Suppressor macrophage treated with lipopolysaccharide for 4 hours (primary cell): Measurements from ENCODE around the gene PLD3.
A peak's percentile ranks its signal among the peaks of the same experiment; 100 is the strongest.
"Not testable (repeated sequence)": the region's sequence is repeated elsewhere in the genome, so short reads cannot be mapped to it uniquely, and the experiment has no call there.

Experiments used
- DNase-seq: peaks from one replicate; pipeline ENCODE4 v3.0.0-alpha.2; 2020

Gene PLD3

GRCh38 chr19:40392123-40392522 is 43.6 kb downstream of the PLD3 start:
- DNase-seq: no peak

GRCh38 chr19:40392894-40393517 is 44.5 kb downstream of the PLD3 start:
- no peak for DNase-seq

GRCh38 chr19:40393894-40394815 is 45.7 kb downstream of the PLD3 start:
- no peak for DNase-seq

GRCh38 chr19:40394816-40395210 is 46.3 kb downstream of the PLD3 start:
- no peak for DNase-seq

- DNase-seq: no peak
Measured at GRCh38 chr19:40395956-40396355, 47.5 kb downstream of the PLD3 start.

DNA sequence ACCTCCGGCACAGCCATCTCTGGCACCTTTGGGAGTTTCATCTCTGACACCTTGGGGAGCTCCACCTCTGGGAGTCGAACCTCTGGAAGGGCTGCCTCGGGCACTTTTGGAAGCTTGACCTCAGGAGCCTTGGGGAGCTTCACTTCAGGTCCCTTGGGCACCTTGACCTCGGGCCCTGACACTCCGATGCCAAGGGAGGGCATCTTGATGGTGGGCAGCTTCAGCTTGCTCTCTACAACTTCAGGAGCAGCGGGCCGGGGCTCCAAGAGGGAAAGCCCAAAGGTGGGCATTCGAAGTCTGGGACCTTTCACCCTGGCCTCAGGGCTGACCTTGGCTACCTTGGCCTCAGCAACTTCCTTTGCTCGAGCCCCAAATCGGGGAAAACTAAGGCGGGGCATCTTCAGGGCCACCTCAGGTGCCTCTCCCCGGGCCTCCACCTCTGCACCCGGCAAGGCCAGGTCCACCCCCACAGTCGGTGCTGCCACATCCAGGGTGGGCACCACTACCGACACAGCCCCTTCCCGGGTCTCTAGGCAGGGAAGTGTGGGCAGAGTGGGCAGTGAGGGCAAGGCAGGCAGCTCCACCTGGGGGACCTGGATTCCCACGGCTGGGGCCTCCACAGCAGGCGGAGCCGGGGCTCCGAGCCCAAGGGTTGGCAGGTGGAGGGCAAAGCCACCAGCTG is 48.5 kb downstream of the PLD3 start:
- no peak for DNase-seq

- DNase-seq: no peak
Measured at GRCh38 chr19:40397568-40397906, 49.0 kb downstream of the PLD3 start.

DNA sequence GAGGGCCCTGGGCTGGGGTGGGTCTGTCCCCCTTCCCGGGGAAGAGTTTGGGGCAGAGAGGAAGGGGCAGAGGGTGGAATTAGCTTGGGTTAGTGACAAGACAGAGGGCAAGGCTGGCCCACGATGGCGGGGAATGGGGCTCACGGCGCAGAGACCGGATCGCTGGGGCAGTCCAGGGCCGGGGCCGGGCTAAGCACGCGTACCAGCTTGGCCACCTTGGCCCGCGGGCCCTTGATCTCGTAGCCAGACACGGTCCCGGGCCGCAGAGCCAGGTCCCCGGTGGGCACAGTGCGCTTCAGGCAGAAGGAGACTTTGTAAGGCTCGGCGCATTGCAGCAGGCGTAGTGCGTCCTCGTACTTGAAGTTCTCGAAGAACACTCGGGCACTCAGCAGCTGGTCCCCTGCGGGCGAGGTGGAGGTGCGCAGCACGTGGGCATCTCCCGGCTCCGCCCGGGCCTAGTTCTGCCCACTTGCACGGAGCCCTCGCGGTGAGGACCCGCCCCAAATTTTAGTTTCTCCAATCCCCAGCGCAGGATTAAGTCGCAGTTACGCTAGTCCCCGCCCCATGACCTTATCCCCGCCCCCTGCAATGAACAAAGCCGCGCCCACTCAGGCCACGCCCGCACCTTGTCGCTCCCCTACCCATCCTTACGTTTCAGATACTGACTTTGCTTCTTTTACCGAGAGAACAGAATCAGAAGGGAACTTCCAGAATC is 50.1 kb downstream of the PLD3 start:
- peak; percentile 56 for DNase-seq

GRCh38 chr19:40400559-40400958 is 52.1 kb downstream of the PLD3 start:
- DNase-seq: no peak

- DNase-seq: peak; percentile 92
Measured at GRCh38 chr19:40403262-40403984, 54.9 kb downstream of the PLD3 start.

DNA sequence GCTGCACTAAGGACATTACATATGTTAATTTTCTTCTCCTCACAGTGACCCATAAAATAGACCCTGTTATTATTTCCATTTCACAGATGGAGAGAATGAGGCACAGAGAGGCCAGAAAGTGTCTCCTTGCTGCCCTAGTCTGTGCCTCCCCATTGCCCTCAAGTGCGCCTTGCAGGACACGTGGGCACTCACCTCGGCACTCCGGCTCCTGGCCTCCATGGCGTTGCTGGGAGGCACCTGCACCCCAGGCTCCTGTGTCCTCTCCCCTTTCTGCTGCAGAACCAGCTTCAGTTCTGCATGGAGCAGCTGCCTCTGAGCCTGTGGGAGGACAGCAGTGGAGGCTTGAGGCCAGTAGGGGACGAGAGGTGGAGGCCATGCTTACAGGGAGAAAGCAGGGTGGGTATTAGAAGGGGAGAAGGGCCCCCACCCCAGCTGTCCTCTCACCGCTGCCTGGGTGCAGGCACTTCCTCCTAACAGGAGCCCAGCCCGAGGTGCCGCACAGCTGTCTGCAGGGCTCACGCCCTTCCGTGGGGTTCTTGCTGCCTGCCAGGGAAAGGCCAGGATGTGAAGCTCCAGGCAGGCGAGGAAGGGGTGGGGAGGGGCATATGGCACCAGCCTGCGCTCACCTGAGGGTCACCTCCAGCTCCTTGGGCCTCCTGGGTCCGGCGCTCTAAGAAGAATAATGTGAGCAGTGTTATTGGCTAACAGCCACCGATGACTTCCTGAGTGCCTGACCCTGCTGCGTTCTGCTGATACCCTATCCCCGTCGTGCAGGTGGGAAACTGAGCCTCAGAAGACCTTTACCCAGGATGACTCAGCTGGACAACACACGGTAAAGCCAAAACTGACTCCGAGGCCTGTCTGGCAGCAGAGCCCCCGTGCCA is 59.5 kb downstream of the PLD3 start:
- DNase-seq: no peak

DNA sequence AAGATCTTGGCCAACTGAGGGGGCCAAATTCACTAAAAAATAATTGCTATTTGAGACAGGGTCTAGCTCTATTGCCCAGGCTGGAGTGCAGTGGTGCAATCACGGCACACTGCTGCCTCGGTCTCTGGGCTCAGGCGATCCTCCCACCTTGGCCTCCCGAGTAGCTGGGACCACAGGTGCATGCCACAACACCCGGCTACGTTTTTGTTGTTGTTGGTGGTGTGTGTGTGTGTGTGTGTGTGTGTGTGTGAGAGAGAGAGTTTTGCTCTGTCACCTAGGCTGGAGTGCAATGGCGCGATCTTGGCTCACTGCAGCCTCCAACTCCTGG is 60.1 kb downstream of the PLD3 start:
- not testable (repeated sequence) for DNase-seq

- no peak for DNase-seq
Measured at GRCh38 chr19:40410030-40410389, 61.5 kb downstream of the PLD3 start.

DNA sequence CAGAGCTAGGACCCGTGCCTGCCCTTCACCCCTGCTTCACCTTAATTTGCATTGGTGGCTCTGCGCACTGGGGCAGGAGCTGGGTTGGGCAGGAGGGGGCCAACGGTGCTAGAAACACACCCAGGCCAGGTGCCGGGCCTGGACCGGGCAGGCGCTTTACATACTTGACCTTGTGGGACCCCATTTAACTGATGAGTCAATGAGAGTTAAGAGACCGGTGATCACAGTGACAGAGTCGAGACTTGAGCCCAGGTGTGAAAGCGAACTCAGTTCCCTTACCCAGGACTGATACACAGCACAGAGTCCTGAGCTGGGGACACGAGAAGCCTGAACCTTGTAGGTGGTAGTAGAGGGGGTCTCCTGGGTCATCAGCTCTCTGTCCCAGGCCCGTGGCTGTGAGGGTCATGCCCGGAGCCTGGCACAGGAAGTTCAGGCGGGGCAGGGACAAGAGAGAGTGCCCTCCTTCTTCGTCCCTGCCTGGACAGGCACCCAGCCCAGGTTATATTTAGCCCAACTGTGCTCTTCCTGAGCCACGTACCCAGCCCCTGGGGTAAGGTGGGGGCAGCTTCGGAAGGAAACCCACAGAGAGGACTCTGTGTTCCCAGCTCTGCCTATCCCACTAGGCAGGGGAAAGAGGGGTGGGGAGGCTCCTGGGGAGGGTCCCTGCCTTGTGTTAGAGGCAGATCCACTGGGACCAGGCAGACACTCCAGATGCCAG is 62.8 kb downstream of the PLD3 start:
- no peak for DNase-seq

DNA sequence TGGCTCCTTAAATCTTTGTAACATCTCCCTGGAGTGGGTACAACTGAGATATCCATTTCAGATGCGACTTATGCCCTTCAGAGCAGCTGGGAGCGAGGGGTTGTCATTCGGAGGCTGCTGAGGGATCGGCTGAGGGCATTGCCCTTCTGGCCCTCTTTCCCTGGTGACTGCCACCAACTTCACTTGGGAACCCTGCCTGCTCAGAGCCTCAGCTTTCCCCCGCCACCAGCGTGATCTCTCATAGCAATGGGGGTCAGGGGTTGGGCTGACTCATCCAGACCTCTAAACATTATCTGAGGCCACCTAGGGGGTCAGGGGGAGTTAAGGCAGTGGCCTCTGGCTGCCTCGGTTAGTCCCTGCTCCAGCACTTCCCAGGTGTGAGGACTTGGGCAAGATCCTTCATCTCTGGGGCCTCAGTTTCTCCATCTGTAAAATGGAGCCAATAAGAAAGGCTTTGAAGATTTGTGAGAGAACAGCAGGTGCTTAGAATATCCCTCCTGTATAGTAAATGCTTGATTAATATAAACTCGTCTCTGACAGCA is 63.5 kb downstream of the PLD3 start:
- no peak for DNase-seq

GRCh38 chr19:40412866-40413265 is 64.4 kb downstream of the PLD3 start:
- no peak for DNase-seq

DNA sequence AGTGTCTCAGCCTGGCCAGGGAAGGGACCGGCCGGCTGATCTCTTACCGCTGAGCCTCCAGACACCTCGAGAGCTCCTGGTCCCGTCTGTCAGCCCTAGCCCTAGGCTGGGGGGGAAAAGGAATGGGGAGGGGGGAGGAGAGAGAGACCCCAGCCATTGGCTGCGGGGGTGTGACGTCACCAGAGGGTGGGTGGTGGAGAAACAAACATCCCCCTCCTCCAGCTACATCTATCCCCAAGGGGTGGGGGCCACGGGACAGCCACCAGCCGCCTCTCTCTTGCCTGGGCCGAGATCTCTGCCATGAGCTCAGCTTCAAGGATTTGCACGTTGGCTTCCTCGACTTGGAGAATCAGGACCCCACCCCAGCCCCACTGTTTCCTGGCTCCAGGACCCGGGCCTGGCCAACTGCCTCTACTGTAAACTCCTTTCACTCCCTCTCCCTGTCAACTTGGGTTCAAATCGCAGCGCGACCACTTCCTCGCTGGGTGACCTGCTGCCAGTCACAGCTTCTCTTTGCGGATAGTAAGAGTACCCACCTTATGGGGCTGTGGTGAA is 64.9 kb downstream of the PLD3 start, which contains the start of gene PRX:
TSS of gene PRX (minus strand) at position 88 of the 555 bp plus-strand sequence. CDS start 5,446 bp downstream, outside the sequence.
- DNase-seq: no peak

DNA sequence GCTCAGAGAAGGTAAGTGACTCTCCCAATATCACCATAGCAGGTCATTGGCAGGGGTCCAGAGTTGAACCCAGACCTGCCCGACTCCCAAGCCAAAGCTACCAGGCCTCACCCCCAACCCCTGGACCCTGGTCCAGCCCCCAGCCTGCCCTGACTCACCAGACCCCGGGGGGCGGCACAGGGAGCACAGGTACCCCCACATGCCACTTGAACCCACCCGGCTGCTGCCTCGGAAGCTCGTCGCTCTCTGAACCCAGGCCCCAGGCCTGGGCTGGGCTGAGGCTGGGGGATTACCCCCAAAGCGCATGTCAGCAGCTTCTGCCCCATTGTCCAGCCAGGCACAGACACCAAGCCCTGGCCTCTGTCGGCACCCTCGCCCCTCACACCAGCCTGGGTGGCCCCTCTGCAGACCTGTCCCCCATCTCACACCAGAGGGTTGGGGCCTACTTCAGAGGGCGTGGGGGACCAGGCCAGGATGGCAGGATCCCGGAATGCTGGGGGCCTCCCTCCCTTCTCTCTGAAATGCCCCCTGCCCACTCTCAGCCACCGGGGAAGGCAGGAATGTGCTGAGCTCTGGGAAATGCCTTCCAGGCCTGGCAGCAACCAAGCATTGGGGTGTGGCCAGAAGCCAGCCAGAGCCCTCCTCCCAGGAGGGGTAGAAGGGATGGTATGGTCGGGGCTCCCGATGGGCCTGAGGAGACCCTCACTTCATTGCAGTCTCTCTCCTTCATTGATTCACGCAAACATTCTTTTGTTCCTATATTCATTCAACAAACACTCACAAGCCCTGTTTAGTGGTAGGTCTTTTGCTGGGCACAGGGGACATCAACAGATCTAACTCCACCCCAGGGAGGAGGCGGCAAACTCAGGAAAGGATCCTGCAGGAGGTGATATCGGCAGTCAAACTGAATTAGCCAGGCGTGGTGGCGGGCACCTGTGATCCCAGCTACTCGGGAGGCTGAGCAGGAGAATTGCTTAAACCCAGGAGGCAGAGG is 66.3 kb downstream of the PLD3 start:
- DNase-seq: no peak

DNA sequence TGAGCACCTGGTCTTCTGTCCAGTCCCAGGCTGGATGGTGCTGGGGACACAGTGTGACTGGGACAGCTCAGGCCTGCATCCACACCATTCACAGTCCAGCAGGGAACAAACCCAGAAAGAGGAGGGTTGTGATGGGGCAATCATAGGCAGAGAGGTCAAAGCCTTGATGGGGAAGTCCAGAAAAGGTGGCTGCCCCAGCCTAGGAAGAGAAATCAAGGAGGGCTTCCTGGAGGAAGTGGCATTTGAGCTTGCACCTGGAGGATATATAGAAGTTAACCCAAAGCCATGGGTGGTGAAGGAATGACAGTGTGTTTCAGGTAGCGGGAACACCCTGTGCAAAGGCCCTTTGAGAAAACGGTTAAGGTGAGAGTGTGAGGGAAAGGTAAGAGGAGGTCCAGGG is 67.3 kb downstream of the PLD3 start:
- no peak for DNase-seq
